K562 (cell line): ENCODE results near the gene CDKN1B. TPM values are rescaled to one million over a fixed set of nuclear protein-coding genes. Genes with fewer than 3 reads are reported as not detected.
A peak's percentile ranks its signal among the peaks of the same experiment; 100 is the strongest.

Experiments
- ATAC-seq: fragments of 200-7000 bp; cut with Tn5 transposase; 3 replicates; pipeline ENCODE4 v1.9.1; 2020; ENCODE audit warnings: moderate library complexity
- BruUV-seq: library from RNA; stranded (reverse); fragments of 400-500 nt; replicated peaks from 2 replicates; lab custom pipeline; 2021; lab: Mats Ljungman, UMichigan
- CTCF ChIA-PET: fragments of 300-600 bp; formaldehyde crosslinking; extraction: SDS; loops from one replicate; lab custom pipeline; 2021; ENCODE audit warnings: low intra/inter-chr PET ratio; lab: Yijun Ruan, JAX
- POLR2A ChIA-PET: fragments of 300-600, 350-650 bp; sonication (Branson Sonifier 250); formaldehyde crosslinking; extraction: SDS; loops from one replicate; lab custom pipeline; 2021; ENCODE audit warnings: antibody characterized with exemption, inconsistent platforms; lab: Yijun Ruan, JAX
- DNase-seq, 4 experiments: peaks; one replicate each; pipeline versions ENCODE4 v3.0.0 to v3.0.0-alpha.2; 2011 to 2018; ENCODE audit warnings: low spot score in 3 of 4, mixed read lengths in 3 of 4; ENCODE audit errors: extremely low read depth in 1 of 4
- FAIRE-seq: peaks from 2 replicates; lab custom pipeline; 2011; peaks lifted over from hg19 to GRCh38; lab: Jason Lieb, UNC
- H2AFZ ChIP-seq: 2 replicates; pipeline ENCODE4 v1.6.0; 2011; ENCODE audit warnings: low read depth, low read length, control low read depth, inconsistent platforms
- H3K27ac ChIP-seq: fragments of 200-600 bp; 3 replicates; pipeline ENCODE4 v1.8.0; 2011; ENCODE audit warnings: low read depth, mild to moderate bottlenecking, control low read depth, inconsistent platforms, low read length, moderate library complexity, mixed read lengths; ENCODE audit errors: extremely low read depth
- H3K27me3 ChIP-seq, 2 experiments: fragments of 300-600 bp in 1 of 2; 2 replicates in 1 of 2; 3 replicates in 1 of 2; pipeline versions ENCODE4 v1.6.0 to v1.8.0; 2011; ENCODE audit warnings: inconsistent platforms in 2 of 2, low read length in 2 of 2, mild to moderate bottlenecking in 1 of 2, mixed read lengths in 1 of 2, moderate library complexity in 1 of 2; ENCODE audit not compliant: control insufficient read depth in 2 of 2, insufficient read depth in 2 of 2
- H3K36me3 ChIP-seq: fragments of 300-600 bp; 3 replicates; pipeline ENCODE4 v1.8.0; 2011; ENCODE audit warnings: mild to moderate bottlenecking, low read length, inconsistent platforms; ENCODE audit not compliant: control insufficient read depth, insufficient read depth
- H3K4me1 ChIP-seq, 2 experiments: fragments of 200-600 bp in 1 of 2; replicated peaks in 1 of 2; 2 replicates in 1 of 2; 3 replicates in 1 of 2; pipeline versions ENCODE4 v1.5.1 to v1.8.0; 2011; ENCODE audit warnings: inconsistent platforms in 2 of 2, low read length in 2 of 2, mild to moderate bottlenecking in 1 of 2, mixed read lengths in 1 of 2, moderate library complexity in 1 of 2; ENCODE audit not compliant: control insufficient read depth in 2 of 2, insufficient read depth in 2 of 2
- H3K4me2 ChIP-seq: 2 replicates; pipeline ENCODE4 v1.6.1; 2011; ENCODE audit warnings: low read length, control low read depth, inconsistent platforms, mixed read lengths; ENCODE audit not compliant: insufficient read depth
- H3K4me3 ChIP-seq: fragments of 200-600 bp; sonication (generic), shearing (Covaris generic); 2 replicates; pipeline ENCODE4 v1.5.1; 2016; ENCODE audit warnings: control low read depth, inconsistent platforms
- H3K79me2 ChIP-seq: fragments of 200-600 bp; 3 replicates; pipeline ENCODE4 v1.8.0; 2011; ENCODE audit warnings: low read length, inconsistent platforms; ENCODE audit not compliant: control insufficient read depth, insufficient read depth
- H3K9ac ChIP-seq, 2 experiments: 2 replicates each; pipeline versions ENCODE4 v1.6.0 to v1.6.1; 2011; ENCODE audit warnings: low read depth in 2 of 2, low read length in 2 of 2, control low read depth in 1 of 2, inconsistent platforms in 1 of 2, mild to moderate bottlenecking in 1 of 2, mixed read lengths in 1 of 2; ENCODE audit not compliant: insufficient read depth in 1 of 2
- H3K9me1 ChIP-seq: one replicate; pipeline ENCODE4 v1.6.0; 2011; ENCODE audit warnings: inconsistent platforms, mild to moderate bottlenecking, low read length, moderate library complexity; ENCODE audit not compliant: control insufficient read depth, insufficient read depth
- H3K9me3 ChIP-seq: replicated peaks from 2 replicates; pipeline ENCODE4 v1.5.1; 2011; ENCODE audit warnings: low read depth, low read length, inconsistent platforms; ENCODE audit not compliant: control insufficient read depth, insufficient read depth
- H4K20me1 ChIP-seq: replicated peaks from 2 replicates; pipeline ENCODE4 v1.6.1; 2011; ENCODE audit warnings: low read length, inconsistent platforms, mixed read lengths; ENCODE audit not compliant: control insufficient read depth, insufficient read depth
- C11orf30 ChIP-seq: fragments of 450-650 bp; IDR thresholded peaks from 2 replicates; pipeline ENCODE4 v1.6.1; 2016; ENCODE audit warnings: low read depth, mild to moderate bottlenecking
- MAFG ChIP-seq: fragments of 450-650 bp; conservative IDR thresholded peaks from 2 replicates; pipeline ENCODE4 v1.6.1; 2016; ENCODE audit warnings: missing genetic modification characterization, missing compliant biosample characterization
- RAD21 ChIP-seq, 2 experiments: fragments of 250-450 bp in 1 of 2; fragments of 450-650 bp in 1 of 2; sonication (Bioruptor Pico) in 1 of 2; formaldehyde crosslinking in 1 of 2; IDR thresholded peaks in 1 of 2; conservative IDR thresholded peaks in 1 of 2; 2 replicates each; pipeline versions ENCODE4 v1.4.0 to v1.8.0; 2020 to 2022; ENCODE audit warnings: mild to moderate bottlenecking in 2 of 2, moderate library complexity in 1 of 2
- THRAP3 ChIP-seq: fragments of 450-650 bp; IDR thresholded peaks from 2 replicates; pipeline ENCODE4 v1.6.1; 2016; ENCODE audit warnings: mild to moderate bottlenecking, inconsistent platforms, borderline replicate concordance
- ZNF384 ChIP-seq: IDR thresholded peaks from 2 replicates; pipeline ENCODE4 v1.6.1; 2012; ENCODE audit warnings: low read depth, low read length, improper control_type of control experiment
- WGBS: fragments of 100-300 bp; shearing (Covaris generic); methylation state at CpG from one replicate; pipeline ENCODE4 v1.1.6; 2016; ENCODE audit warnings: low coverage, mixed read lengths; ENCODE audit not compliant: insufficient coverage; ENCODE audit errors: missing lambda C conversion rate; 5-methylcytosine and 5-hydroxymethylcytosine counted together
- in situ Hi-C: fragments of 300-500 bp; cut with MboI; formaldehyde crosslinking; loops from 4 replicates; pipeline ENCODE4 v1.15.0; 2018; ENCODE audit warnings: inconsistent platforms, mixed read lengths
- intact Hi-C: fragments of 100-400 bp; cut with micrococcal nuclease; formaldehyde crosslinking; loops from 2 replicates; pipeline ENCODE4 v1.14.2; 2022
- polyA plus RNA-seq, 8 experiments: library from polyadenylated mRNA; depleted of rRNA in 4 of 8; stranded (reverse) in 5 of 8; unstranded in 3 of 8; fragments of >200 nt; fragmentation: Nextera tagmentation in 2 of 8; fragmentation: Illumina TruSeq in 1 of 8; extraction: Ambion mirVana in 2 of 8; extraction: Trizol in 1 of 8; gene quantifications; 2 replicates each; pipeline versions ENCODE4 v1.2.1 to v1.2.3, GENCODE V29; 2011 to 2014; ENCODE audit warnings: inconsistent platforms in 1 of 8, missing spikeins in 1 of 8
- total RNA-seq, 7 experiments: library from RNA; depleted of rRNA in 6 of 7; stranded (reverse); fragments of >200 nt in 6 of 7; fragmentation: Illumina TruSeq in 2 of 7; extraction: Trizol in 2 of 7; gene quantifications; 2 replicates each; pipeline versions ENCODE4 v1.2.1 to v1.2.3, GENCODE V29; 2011 to 2021; ENCODE audit warnings: low replicate concordance in 1 of 7
- TF ChIP-seq, protein P1 (sequence below), 2 experiments: fragments of 450-650 bp; formaldehyde crosslinking in 1 of 2; IDR thresholded peaks; 2 replicates each; pipeline versions ENCODE4 v1.4.0 to v1.6.1; 2014 to 2020; ENCODE audit warnings: mild to moderate bottlenecking in 2 of 2, borderline replicate concordance in 1 of 2, low read depth in 1 of 2
- TF ChIP-seq, protein P2 (sequence below), 3 experiments: IDR thresholded peaks in 2 of 3; conservative IDR thresholded peaks in 1 of 3; 2 replicates each; pipeline ENCODE4 v1.5.1; 2011 to 2012; ENCODE audit warnings: low read length in 3 of 3, mild to moderate bottlenecking in 3 of 3, control low read depth in 2 of 3, improper control_type of control experiment in 1 of 3, inconsistent platforms in 1 of 3, low read depth in 1 of 3, mixed read lengths in 1 of 3, moderate library complexity in 1 of 3; ENCODE audit not compliant: insufficient read depth in 2 of 3

CDKN1B gene
- total and polyA plus RNA-seq, 9 of the 15 experiments (the other 6 are each of a cell fraction or from before 2014, with no cell fraction given), result 2.6 to 35.2 (median 15.5) TPM

DNA sequence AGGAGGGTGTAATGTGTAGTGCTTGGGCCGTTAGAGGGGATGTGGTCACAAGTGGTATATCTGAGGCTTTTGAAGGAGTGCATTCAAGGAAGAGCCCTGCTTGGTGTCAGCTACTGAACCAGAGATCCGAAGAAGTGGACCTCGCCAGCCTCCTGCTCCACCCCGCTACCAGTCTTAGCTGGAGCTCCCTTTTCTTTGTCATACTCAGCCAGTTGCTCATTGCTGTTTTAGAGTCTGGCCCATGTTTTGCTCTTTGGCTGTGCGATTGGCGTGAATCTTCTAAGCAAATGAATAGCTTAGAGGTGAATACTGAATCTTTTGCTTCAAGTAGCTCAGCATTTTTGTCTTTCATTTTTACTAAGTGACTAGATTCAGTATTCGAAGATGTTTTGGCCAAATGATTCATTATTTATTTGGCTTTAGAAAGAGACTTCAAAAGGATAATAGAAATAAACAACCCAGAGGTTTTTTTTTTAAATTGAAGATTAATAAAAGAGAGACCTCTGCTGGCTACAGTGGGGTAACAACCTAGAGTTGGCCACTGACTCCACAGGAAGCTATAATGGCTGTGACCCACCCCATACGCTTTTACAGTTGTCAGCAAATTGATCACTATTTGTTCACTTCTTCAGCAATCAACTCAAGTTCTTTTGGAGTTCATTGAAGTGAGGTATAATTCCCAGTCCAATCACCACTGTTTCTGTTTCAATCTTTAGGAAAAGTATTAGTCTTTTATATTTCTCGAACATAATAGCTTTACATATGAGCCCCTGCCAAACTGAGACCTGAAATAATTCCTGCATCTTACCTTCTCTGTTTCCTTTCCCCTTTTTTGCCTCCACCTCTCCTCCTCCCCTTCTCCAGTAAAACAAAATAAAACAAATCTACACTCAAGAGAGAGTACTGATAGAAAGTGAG lies 19.9 kb downstream of the CDKN1B start:
- ATAC-seq (peak; percentile 78), DNase-seq (peak in 3 of 4 experiments; percentile 32 to 43 (median 35)), FAIRE-seq (peak; percentile 80)
- intact Hi-C loops, result no loop called here
- WGBS, result 48% methylated on average over 7 of the region's 9 CpGs
- Histone ChIP-seq H3K4me3 (no peak overlapping the region), H3K4me2 (no peak overlapping the region; the same call in 1 of the 2 replicates), H3K27ac (peak overlapping the region; percentile 43; the same call in 1 of the 3 replicates), H3K79me2 (no peaks in the 10 kb centered on the region; the same call in 2 of the 3 replicates), H3K9me1 (no peaks in the 10 kb centered on the region), H3K9me3 (no peaks in the 10 kb centered on the region), H3K27me3 (no peaks in the 10 kb centered on the region), H3K9ac (peak overlapping the region in 1 of 2 experiments; percentile 10; a peak in 2 of 4 replicates), H3K36me3 (no peaks in the 10 kb centered on the region; the same call in 2 of the 3 replicates), H2AFZ (peak overlapping the region; percentile 80), H3K4me1 (peaks cover 0 to 21% of the 10 kb centered on the region in 2 experiments; a peak in 3 of 5 replicates), H4K20me1 (no peaks in the 10 kb centered on the region)
- ChIA-PET CTCF (no interaction called here), POLR2A (interaction anchor here (0.6 to 2.3 kb wide), 6 partner anchors 10 to 380 kb away, joined by 3 to 11 read pairs (median 4); partner anchors contain the start of genes BORCS5 and GPRC5D)
- in situ Hi-C loops, result no loop called here
- no TSS peak for BruUV-seq
- TF ChIP-seq THRAP3 (no peak), RAD21 (CRISPR knock-in tag; conservative IDR thresholded peaks at IDR 0.05 in 1 of 2, IDR thresholded peaks at IDR 0.05 in 1 of 2) (peak; percentile 21 to 45; a peak in 3 of 4 replicates), MAFG (tag) (0 out of 2 replicates have a peak, but pooled peaks have one; percentile 14), C11orf30 (peak; percentile 62), ZNF384 (peak; percentile 75)
- TF ChIP-seq, protein P1, sequence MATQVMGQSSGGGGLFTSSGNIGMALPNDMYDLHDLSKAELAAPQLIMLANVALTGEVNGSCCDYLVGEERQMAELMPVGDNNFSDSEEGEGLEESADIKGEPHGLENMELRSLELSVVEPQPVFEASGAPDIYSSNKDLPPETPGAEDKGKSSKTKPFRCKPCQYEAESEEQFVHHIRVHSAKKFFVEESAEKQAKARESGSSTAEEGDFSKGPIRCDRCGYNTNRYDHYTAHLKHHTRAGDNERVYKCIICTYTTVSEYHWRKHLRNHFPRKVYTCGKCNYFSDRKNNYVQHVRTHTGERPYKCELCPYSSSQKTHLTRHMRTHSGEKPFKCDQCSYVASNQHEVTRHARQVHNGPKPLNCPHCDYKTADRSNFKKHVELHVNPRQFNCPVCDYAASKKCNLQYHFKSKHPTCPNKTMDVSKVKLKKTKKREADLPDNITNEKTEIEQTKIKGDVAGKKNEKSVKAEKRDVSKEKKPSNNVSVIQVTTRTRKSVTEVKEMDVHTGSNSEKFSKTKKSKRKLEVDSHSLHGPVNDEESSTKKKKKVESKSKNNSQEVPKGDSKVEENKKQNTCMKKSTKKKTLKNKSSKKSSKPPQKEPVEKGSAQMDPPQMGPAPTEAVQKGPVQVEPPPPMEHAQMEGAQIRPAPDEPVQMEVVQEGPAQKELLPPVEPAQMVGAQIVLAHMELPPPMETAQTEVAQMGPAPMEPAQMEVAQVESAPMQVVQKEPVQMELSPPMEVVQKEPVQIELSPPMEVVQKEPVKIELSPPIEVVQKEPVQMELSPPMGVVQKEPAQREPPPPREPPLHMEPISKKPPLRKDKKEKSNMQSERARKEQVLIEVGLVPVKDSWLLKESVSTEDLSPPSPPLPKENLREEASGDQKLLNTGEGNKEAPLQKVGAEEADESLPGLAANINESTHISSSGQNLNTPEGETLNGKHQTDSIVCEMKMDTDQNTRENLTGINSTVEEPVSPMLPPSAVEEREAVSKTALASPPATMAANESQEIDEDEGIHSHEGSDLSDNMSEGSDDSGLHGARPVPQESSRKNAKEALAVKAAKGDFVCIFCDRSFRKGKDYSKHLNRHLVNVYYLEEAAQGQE (IDR thresholded peaks at IDR 0.05; ENCODE audit: borderline replicate concordance), result peak; percentile 15; the same call in 1 of the 2 replicates
- TF ChIP-seq, protein P1 (CRISPR knock-in tag; IDR thresholded peaks at IDR 0.05; ENCODE audit: low read depth), result no peak
- TF ChIP-seq, protein P2, sequence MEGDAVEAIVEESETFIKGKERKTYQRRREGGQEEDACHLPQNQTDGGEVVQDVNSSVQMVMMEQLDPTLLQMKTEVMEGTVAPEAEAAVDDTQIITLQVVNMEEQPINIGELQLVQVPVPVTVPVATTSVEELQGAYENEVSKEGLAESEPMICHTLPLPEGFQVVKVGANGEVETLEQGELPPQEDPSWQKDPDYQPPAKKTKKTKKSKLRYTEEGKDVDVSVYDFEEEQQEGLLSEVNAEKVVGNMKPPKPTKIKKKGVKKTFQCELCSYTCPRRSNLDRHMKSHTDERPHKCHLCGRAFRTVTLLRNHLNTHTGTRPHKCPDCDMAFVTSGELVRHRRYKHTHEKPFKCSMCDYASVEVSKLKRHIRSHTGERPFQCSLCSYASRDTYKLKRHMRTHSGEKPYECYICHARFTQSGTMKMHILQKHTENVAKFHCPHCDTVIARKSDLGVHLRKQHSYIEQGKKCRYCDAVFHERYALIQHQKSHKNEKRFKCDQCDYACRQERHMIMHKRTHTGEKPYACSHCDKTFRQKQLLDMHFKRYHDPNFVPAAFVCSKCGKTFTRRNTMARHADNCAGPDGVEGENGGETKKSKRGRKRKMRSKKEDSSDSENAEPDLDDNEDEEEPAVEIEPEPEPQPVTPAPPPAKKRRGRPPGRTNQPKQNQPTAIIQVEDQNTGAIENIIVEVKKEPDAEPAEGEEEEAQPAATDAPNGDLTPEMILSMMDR (IDR thresholded peaks at IDR 0.05 in 2 of 3, conservative IDR thresholded peaks at IDR 0.05 in 1 of 3; ENCODE audit: insufficient read depth in 2 of 3, low read depth in 1 of 3, low read length in 3 of 3), result peak; percentile 14 to 58 (median 45); a peak in 3 of 6 replicates
